Prostate gland (tissue), 2 donors: ENCODE data around the gene MIPOL1. TPM values are rescaled to one million over a fixed set of nuclear protein-coding genes. Genes with fewer than 3 reads are reported as not detected.

Source experiments
- DNase-seq: peaks from one replicate; pipeline ENCODE4 v3.0.0-alpha.2; 2019; ENCODE audit warnings: low spot score
- H3K27ac ChIP-seq, 2 donors: fragments of 200-600 bp; sonication (generic); 2 replicates each; pipeline ENCODE4 v1.5.1; 2017 to 2019
- H3K27me3 ChIP-seq: fragments of 200-600 bp; sonication (generic); replicated peaks from 2 replicates; pipeline ENCODE4 v1.5.1; 2019; ENCODE audit not compliant: insufficient read depth
- H3K36me3 ChIP-seq, 2 donors: fragments of 200-600 bp; sonication (generic); 1 replicate in 1 of 2; 2 replicates in 1 of 2; pipeline versions ENCODE4 v1.5.1 to v1.8.1; 2017 to 2019
- H3K4me1 ChIP-seq: fragments of 200-600 bp; sonication (generic); replicated peaks from 2 replicates; pipeline ENCODE4 v1.5.1; 2019
- H3K4me3 ChIP-seq, 2 donors: fragments of 200-600 bp; sonication (generic); 2 replicates each; pipeline ENCODE4 v1.5.1; 2017 to 2019
- H3K9me3 ChIP-seq: fragments of 200-600 bp; sonication (generic); 2 replicates; pipeline ENCODE4 v1.5.1; 2017
- POLR2A ChIP-seq: fragments of 450-650 bp; IDR thresholded peaks from one replicate; pipeline ENCODE4 v1.6.1; 2016; ENCODE audit warnings: antibody characterized with exemption, mild to moderate bottlenecking
- POLR2AphosphoS5 ChIP-seq: sonication (generic); formaldehyde crosslinking; IDR thresholded peaks from one replicate; pipeline ENCODE4 v1.6.1; 2017; ENCODE audit warnings: antibody characterized with exemption
- WGBS: methylation state at CpG from one replicate; pipeline ENCODE4 v1.1.5; 2018; 5-methylcytosine and 5-hydroxymethylcytosine counted together
- intact Hi-C: fragments of 100-400 bp; cut with DNase I; formaldehyde crosslinking; loops from one replicate; pipeline ENCODE4 v1.14.2; 2022
- total RNA-seq, 2 donors: library from RNA; depleted of rRNA; stranded (reverse); fragments of >200 nt; gene quantifications; one replicate each; pipeline ENCODE4 v1.1.0, GENCODE V29; 2016
- TF ChIP-seq, protein P1 (sequence below), 4 experiments: fragments of 200-600 bp in 2 of 4; fragments of 450-650 bp in 2 of 4; sonication (generic) in 2 of 4; IDR thresholded peaks; 1 replicate in 3 of 4; 2 replicates in 1 of 4; pipeline ENCODE4 v1.5.1; 2016 to 2019; ENCODE audit warnings: antibody characterized with exemption in 4 of 4, mild to moderate bottlenecking in 2 of 4, moderate library complexity in 2 of 4

The MIPOL1 gene
- total RNA-seq, 2 donors from 2014 or later, result 14.4 to 31.4 TPM

GRCh38 chr14:37165794-37166193 lies 31.9 kb upstream of the MIPOL1 start:
- 93% methylated on average over 3 of the region's 3 CpGs for WGBS
- H3K27ac ChIP-seq, result no peak overlapping the region
- no peaks in the 10 kb centered on the region for H3K36me3 ChIP-seq
- H3K27me3 ChIP-seq, result no peaks in the 10 kb centered on the region
- intact Hi-C loops, result no loop called here
- no peaks in the 10 kb centered on the region for H3K9me3 ChIP-seq
- DNase-seq, result no peak
- no peak for TF ChIP-seq POLR2AphosphoS5
- TF ChIP-seq POLR2A, result no peak
- TF ChIP-seq, protein P1, sequence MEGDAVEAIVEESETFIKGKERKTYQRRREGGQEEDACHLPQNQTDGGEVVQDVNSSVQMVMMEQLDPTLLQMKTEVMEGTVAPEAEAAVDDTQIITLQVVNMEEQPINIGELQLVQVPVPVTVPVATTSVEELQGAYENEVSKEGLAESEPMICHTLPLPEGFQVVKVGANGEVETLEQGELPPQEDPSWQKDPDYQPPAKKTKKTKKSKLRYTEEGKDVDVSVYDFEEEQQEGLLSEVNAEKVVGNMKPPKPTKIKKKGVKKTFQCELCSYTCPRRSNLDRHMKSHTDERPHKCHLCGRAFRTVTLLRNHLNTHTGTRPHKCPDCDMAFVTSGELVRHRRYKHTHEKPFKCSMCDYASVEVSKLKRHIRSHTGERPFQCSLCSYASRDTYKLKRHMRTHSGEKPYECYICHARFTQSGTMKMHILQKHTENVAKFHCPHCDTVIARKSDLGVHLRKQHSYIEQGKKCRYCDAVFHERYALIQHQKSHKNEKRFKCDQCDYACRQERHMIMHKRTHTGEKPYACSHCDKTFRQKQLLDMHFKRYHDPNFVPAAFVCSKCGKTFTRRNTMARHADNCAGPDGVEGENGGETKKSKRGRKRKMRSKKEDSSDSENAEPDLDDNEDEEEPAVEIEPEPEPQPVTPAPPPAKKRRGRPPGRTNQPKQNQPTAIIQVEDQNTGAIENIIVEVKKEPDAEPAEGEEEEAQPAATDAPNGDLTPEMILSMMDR (IDR thresholded peaks at IDR 0.05), result no peak
- H3K4me1 ChIP-seq, result no peaks in the 10 kb centered on the region
- H3K4me3 ChIP-seq, result no peak overlapping the region

GRCh38 chr14:37167151-37168047 lies 30.3 kb upstream of the MIPOL1 start:
- no peak for TF ChIP-seq POLR2A
- no peak for TF ChIP-seq POLR2AphosphoS5
- TF ChIP-seq, protein P1 (IDR thresholded peaks at IDR 0.05), result no peak
- Histone ChIP-seq H3K27ac (no peak overlapping the region), H3K36me3 (no peaks in the 10 kb centered on the region), H3K4me3 (no peak overlapping the region), H3K27me3 (no peaks in the 10 kb centered on the region), H3K9me3 (no peaks in the 10 kb centered on the region), H3K4me1 (no peaks in the 10 kb centered on the region)
- no peak for DNase-seq
- 88% methylated on average over 10 of the region's 10 CpGs for WGBS
- intact Hi-C loops, result no loop called here

- Histone ChIP-seq H3K4me3 (no peak overlapping the region), H3K4me1 (no peaks in the 10 kb centered on the region), H3K9me3 (no peaks in the 10 kb centered on the region), H3K27ac (no peak overlapping the region), H3K36me3 (no peaks in the 10 kb centered on the region), H3K27me3 (no peaks in the 10 kb centered on the region)
- WGBS, result 79% methylated on average over 4 of the region's 4 CpGs
- no peak for DNase-seq
- intact Hi-C loops, result no loop called here
- TF ChIP-seq POLR2AphosphoS5 (no peak), POLR2A (no peak)
- TF ChIP-seq, protein P1 (IDR thresholded peaks at IDR 0.05), result no peak
Measured at GRCh38 chr14:37168721-37169120, 29.0 kb upstream of the MIPOL1 start.

GRCh38 chr14:37170237-37170636 lies 27.5 kb upstream of the MIPOL1 start:
- no peak overlapping the region for H3K27ac ChIP-seq
- H3K27me3 ChIP-seq, result no peaks in the 10 kb centered on the region
- TF ChIP-seq POLR2AphosphoS5 (no peak), POLR2A (no peak)
- TF ChIP-seq, protein P1 (IDR thresholded peaks at IDR 0.05), result no peak
- H3K4me1 ChIP-seq, result no peaks in the 10 kb centered on the region
- WGBS, result 99% methylated on average over 8 of the region's 8 CpGs
- intact Hi-C loops, result no loop called here
- no peak overlapping the region for H3K4me3 ChIP-seq
- no peaks in the 10 kb centered on the region for H3K9me3 ChIP-seq
- H3K36me3 ChIP-seq, result no peaks in the 10 kb centered on the region
- DNase-seq, result no peak

- H3K27ac ChIP-seq, result no peak overlapping the region
- no peak for DNase-seq
- 70% methylated on average over 10 of the region's 10 CpGs for WGBS
- no peaks in the 10 kb centered on the region for H3K4me1 ChIP-seq
- intact Hi-C loops, result no loop called here
- H3K9me3 ChIP-seq, result no peaks in the 10 kb centered on the region
- no peaks in the 10 kb centered on the region for H3K36me3 ChIP-seq
- H3K27me3 ChIP-seq, result no peaks in the 10 kb centered on the region
- H3K4me3 ChIP-seq, result no peak overlapping the region
- TF ChIP-seq POLR2A (no peak), POLR2AphosphoS5 (no peak)
- TF ChIP-seq, protein P1 (IDR thresholded peaks at IDR 0.05), result no peak
Measured at GRCh38 chr14:37170993-37171392, 26.7 kb upstream of the MIPOL1 start.
